Ovary (tissue), 9 donors: Measurements from ENCODE around the gene ZNF319. TPM values are rescaled to one million over a fixed set of nuclear protein-coding genes. Genes with fewer than 3 reads are reported as not detected.

ENCODE experiments used
- DNase-seq, 5 donors: peaks; one replicate each; pipeline ENCODE4 v3.0.0-alpha.2; 2019 to 2020
- H3K27ac ChIP-seq, 2 donors: fragments of 200-600 bp; one replicate each; pipeline versions ENCODE4 v1.5.1 to v1.8.0; 2019 to 2022
- H3K27me3 ChIP-seq: fragments of 200-600 bp; one replicate; pipeline ENCODE4 v1.8.0; 2022
- H3K36me3 ChIP-seq: fragments of 200-600 bp; sonication (generic); one replicate; pipeline ENCODE4 v1.5.1; 2019
- H3K4me1 ChIP-seq: one replicate; pipeline ENCODE4 v1.8.1; 2013; ENCODE audit warnings: mild to moderate bottlenecking, moderate library complexity; ENCODE audit not compliant: insufficient read depth
- H3K4me3 ChIP-seq: fragments of 200-600 bp; sonication (generic); one replicate; pipeline ENCODE4 v1.5.1; 2017
- H3K9me3 ChIP-seq, 2 donors: fragments of 200-600 bp in 1 of 2; sonication (generic) in 1 of 2; one replicate each; pipeline versions ENCODE4 v1.5.1 to v1.8.1; 2013 to 2019; ENCODE audit warnings: mild to moderate bottlenecking in 1 of 2, moderate library complexity in 1 of 2
- EP300 ChIP-seq: sonication (generic); formaldehyde crosslinking; IDR thresholded peaks from one replicate; pipeline ENCODE4 v1.6.1; 2017; ENCODE audit warnings: antibody characterized with exemption
- POLR2A ChIP-seq: fragments of 450-650 bp; IDR thresholded peaks from one replicate; pipeline ENCODE4 v1.6.1; 2017; ENCODE audit warnings: antibody characterized with exemption, mild to moderate bottlenecking, moderate library complexity
- WGBS, 3 donors: extraction: QIAGEN DNeasy Blood & Tissue Kit in 1 of 3; methylation state at CpG; one replicate each; pipeline versions ENCODE4 v1.1.5 to v1.1.7; 2013 to 2017; 5-methylcytosine and 5-hydroxymethylcytosine counted together
- intact Hi-C, 4 donors: fragments of 100-400 bp; cut with DNase I; formaldehyde crosslinking; loops; one replicate each; pipeline versions ENCODE4 v1.11.0 to v1.15.1; 2022 to 2023
- polyA plus RNA-seq, 2 donors: library from polyadenylated mRNA; stranded (reverse); fragments of 200-250 nt in 1 of 2; fragments of 350-450 nt in 1 of 2; fragmentation: Illumina TruSeq in 1 of 2; extraction: RNeasy Lipid Tissue Mini Kit (QIAGEN cat#74804) in 1 of 2; gene quantifications; one replicate each; pipeline ENCODE4 v1.2.3, GENCODE V29; 2013 to 2014
- total RNA-seq, 7 donors: library from RNA; depleted of rRNA in 2 of 7; stranded (reverse); fragments of >200 nt in 2 of 7; fragmentation: NEBNext Ultra II Directional in 3 of 7; extraction: Animal tissue kit (Norgen Biotek cat#: 25700) in 3 of 7; gene quantifications; one replicate each; pipeline versions ENCODE4 v1.1.0 to v1.2.4, GENCODE V29; 2016 to 2023
- TF ChIP-seq, protein P1 (sequence below), 3 donors: fragments of 450-650 bp in 2 of 3; fragments of 200-600 bp in 1 of 3; IDR thresholded peaks; one replicate each; pipeline versions ENCODE4 v1.5.1 to v1.8.0; 2016 to 2022; ENCODE audit warnings: antibody characterized with exemption in 3 of 3, mild to moderate bottlenecking in 1 of 3
- donor health status: DM: no; HTN: no; CAD: no; lungs with moderate emphysema.
- donor health status: DM: no; HTN: no; CAD: no.
- donor health status: Bipolar disorder and iron deficiency.
- donor health status: DM: yes; HTN: yes; CAD: no.
- donor health status: DM: no; HTN: no; CAD: no.
- donor health status: DM: yes; HTN: yes; CAD: no.

ZNF319 gene
- total and polyA plus RNA-seq, 9 donors: 5.6 to 17.8 (median 12.9) TPM

DNA sequence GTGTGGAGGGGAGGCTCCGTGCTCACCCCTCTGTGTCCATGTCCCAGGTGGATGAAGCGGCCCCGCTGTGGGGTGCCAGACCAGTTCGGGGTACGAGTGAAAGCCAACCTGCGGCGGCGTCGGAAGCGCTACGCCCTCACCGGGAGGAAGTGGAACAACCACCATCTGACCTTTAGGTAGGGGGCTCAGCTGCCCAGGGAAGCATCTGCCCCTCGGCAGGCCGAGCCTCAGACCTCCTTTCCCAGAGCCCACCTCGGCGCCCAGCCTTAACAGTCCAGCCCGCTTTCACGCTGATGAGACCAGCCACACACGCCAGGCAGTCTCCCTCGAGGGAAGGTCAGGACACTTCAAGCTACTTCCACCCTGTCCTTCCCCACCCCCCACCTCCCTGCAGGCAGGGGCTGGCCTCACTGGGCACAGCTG lies 37.8 kb upstream of the ZNF319 start:
- DNase-seq: no peak
- Histone ChIP-seq H3K4me3 (no peak overlapping the region), H3K27me3 (no peaks in the 10 kb centered on the region), H3K4me1 (no peaks in the 10 kb centered on the region), H3K36me3 (no peaks in the 10 kb centered on the region), H3K27ac (no peak overlapping the region), H3K9me3 (no peaks in the 10 kb centered on the region)
- TF ChIP-seq EP300: no peak
- TF ChIP-seq, protein P1, sequence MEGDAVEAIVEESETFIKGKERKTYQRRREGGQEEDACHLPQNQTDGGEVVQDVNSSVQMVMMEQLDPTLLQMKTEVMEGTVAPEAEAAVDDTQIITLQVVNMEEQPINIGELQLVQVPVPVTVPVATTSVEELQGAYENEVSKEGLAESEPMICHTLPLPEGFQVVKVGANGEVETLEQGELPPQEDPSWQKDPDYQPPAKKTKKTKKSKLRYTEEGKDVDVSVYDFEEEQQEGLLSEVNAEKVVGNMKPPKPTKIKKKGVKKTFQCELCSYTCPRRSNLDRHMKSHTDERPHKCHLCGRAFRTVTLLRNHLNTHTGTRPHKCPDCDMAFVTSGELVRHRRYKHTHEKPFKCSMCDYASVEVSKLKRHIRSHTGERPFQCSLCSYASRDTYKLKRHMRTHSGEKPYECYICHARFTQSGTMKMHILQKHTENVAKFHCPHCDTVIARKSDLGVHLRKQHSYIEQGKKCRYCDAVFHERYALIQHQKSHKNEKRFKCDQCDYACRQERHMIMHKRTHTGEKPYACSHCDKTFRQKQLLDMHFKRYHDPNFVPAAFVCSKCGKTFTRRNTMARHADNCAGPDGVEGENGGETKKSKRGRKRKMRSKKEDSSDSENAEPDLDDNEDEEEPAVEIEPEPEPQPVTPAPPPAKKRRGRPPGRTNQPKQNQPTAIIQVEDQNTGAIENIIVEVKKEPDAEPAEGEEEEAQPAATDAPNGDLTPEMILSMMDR (IDR thresholded peaks at IDR 0.05): no peak
- TF ChIP-seq POLR2A: no peak
- WGBS, 3 donors: 90 to 93% (median 93%) methylated on average over 16 to 20 of the region's 20 CpGs
- intact Hi-C loops: no loop called here

DNA sequence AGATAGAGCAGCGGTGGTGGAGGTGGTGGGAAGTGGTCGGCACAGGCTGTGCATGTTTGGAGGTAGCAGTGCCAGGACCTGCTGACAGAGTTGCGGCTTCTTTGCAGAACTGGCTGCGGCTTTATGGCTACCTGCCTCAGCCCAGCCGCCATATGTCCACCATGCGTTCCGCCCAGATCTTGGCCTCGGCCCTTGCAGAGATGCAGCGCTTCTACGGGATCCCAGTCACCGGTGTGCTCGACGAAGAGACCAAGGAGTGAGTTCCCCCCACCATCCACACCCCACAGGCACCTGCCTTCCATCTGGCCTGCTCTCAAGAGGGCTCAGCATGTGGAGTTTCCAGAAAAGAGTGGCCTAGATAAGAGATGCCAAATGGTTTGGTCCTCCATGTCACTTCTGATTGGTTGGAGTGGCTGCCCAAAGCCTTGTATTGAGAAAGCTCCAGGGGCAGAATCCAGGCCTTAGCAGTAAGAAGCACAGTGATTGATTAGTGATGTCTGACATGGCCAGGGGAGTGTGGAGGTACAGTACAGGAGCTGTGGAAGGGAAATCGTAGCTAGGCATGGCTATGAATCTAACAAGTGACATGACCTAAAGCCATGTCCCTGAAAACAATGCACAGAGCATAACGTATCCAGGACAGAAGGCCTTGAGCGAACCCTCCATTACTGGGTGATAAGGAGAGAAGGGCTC lies 37.0 kb upstream of the ZNF319 start:
- no peaks in the 10 kb centered on the region for H3K4me1 ChIP-seq
- no peak for DNase-seq
- 93 to 95% (median 94%) methylated on average over 16 of the region's 16 CpGs for WGBS, 3 donors
- TF ChIP-seq, protein P1 (IDR thresholded peaks at IDR 0.05): no peak
- TF ChIP-seq POLR2A (no peak), EP300 (no peak)
- H3K27me3 ChIP-seq: no peaks in the 10 kb centered on the region
- no peaks in the 10 kb centered on the region for H3K36me3 ChIP-seq
- no peak overlapping the region for H3K4me3 ChIP-seq
- no peak overlapping the region for H3K27ac ChIP-seq
- H3K9me3 ChIP-seq: no peaks in the 10 kb centered on the region
- intact Hi-C loops: no loop called here

DNA sequence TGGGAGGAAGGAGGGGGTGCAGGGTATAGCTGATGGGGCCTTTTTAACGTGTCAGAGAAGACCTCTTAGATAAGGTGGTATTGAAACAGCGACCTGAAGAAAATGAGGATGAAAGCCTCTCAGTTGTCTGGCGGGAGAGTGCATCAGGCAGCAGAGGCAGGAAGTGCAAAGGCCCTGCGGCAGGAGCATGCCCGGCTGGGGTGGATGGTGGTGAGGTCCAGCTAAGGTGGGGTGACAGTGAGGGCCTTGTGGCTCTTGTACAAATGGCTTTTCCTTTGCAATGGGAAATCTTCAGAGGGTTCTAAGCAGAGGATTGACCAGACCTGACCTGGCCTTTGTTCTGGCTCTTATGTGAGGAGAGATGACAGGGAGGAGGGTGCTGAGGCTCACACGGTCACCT lies 36.5 kb upstream of the ZNF319 start:
- H3K4me3 ChIP-seq: no peak overlapping the region
- H3K27me3 ChIP-seq: no peaks in the 10 kb centered on the region
- intact Hi-C loops: no loop called here
- no peaks in the 10 kb centered on the region for H3K36me3 ChIP-seq
- DNase-seq: no peak
- H3K9me3 ChIP-seq: no peaks in the 10 kb centered on the region
- no peaks in the 10 kb centered on the region for H3K4me1 ChIP-seq
- TF ChIP-seq POLR2A (no peak), EP300 (no peak)
- TF ChIP-seq, protein P1 (IDR thresholded peaks at IDR 0.05): no peak
- 85 to 92% (median 85%) methylated on average over 6 of the region's 6 CpGs for WGBS, 3 donors
- H3K27ac ChIP-seq: no peak overlapping the region

DNA sequence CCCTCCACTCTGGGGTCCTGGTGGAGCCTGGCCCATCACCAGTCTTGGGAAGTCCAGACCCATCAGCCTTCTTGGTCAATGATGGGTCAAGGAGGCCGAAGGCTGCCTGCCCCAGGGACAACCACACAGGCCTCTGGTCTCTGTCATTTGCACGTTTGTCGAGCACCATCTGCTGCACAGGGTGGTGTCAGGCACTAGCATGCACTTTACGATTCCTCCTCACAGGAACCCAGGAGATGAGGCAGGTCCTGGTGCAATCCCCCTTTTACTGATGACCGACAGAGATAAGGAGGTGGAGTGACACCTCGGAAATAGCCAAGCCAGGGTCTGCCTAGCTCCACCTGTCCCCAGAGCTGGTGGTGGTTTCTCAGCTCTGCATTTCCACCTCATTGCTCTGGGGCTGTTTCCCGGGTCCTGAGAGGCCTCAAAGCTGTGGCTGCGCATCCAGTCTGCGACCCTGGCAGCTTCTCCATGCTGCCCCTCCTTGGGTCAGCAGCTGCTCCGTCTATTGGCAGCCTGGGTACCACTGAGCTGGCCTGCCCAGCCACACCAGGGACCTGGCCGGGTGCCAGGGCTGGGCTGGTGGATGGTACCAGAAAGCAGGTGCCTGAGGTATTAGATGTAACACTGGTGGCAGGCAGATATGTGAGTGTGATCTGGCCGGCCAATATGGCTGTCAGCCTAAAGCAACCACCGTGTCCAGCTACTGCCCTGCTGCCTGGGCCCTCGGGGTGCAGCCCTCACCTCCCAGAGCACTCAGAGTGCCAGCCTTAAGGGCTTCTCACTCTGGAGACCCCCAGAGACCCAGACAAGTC lies 35.1 kb upstream of the ZNF319 start:
- Histone ChIP-seq H3K4me1 (no peaks in the 10 kb centered on the region), H3K9me3 (no peaks in the 10 kb centered on the region), H3K27me3 (no peaks in the 10 kb centered on the region), H3K27ac (no peak overlapping the region), H3K4me3 (no peak overlapping the region), H3K36me3 (no peaks in the 10 kb centered on the region)
- TF ChIP-seq EP300 (no peak), POLR2A (no peak)
- TF ChIP-seq, protein P1 (IDR thresholded peaks at IDR 0.05): no peak
- intact Hi-C loops: no loop called here
- DNase-seq: no peak
- 81 to 89% (median 82%) methylated on average over 14 of the region's 14 CpGs for WGBS, 3 donors
